Measurements from ENCODE around the gene VASP. TPM values are rescaled to one million over a fixed set of nuclear protein-coding genes. Genes with fewer than 3 reads are reported as not detected.

Gene VASP
- total and polyA plus RNA-seq, 2 of the 13 experiments (the other 11 are each of a cell fraction or from before 2014, with no cell fraction given), result 41.8 to 67.1 TPM

- no peak for TF ChIP-seq GATAD1 (CRISPR knock-in tag; IDR thresholded peaks at IDR 0.05)
- TF ChIP-seq ZNF503 (CRISPR knock-in tag; IDR thresholded peaks at IDR 0.05), result peak; percentile 74; the same call in 1 of the 2 replicates
- TF ChIP-seq HMG20A (CRISPR knock-in tag; IDR thresholded peaks at IDR 0.05; ENCODE audit: borderline replicate concordance), result no peak
- TF ChIP-seq ZNF501 (CRISPR knock-in tag; IDR thresholded peaks at IDR 0.05), result no peak; the same call in 1 of the 2 replicates
- no peak for TF ChIP-seq ZNF784 (CRISPR knock-in tag; IDR thresholded peaks at IDR 0.05; ENCODE audit: borderline replicate concordance)
- peak; percentile 77 for TF ChIP-seq SAP130 (CRISPR knock-in tag; IDR thresholded peaks at IDR 0.05; ENCODE audit: low read depth)
- TF ChIP-seq ZFP62 (CRISPR knock-in tag; IDR thresholded peaks at IDR 0.05), result no peak
- TF ChIP-seq ZNF234 (CRISPR knock-in tag; conservative IDR thresholded peaks at IDR 0.05), result no peak
- TF ChIP-seq NPAS2 (CRISPR knock-in tag; IDR thresholded peaks at IDR 0.05; ENCODE audit: borderline replicate concordance), result no peak
- no peak for TF ChIP-seq SMARCC2 (IDR thresholded peaks at IDR 0.05)
- TF ChIP-seq ZUFSP (CRISPR knock-in tag; IDR thresholded peaks at IDR 0.05; ENCODE audit: borderline replicate concordance), result no peak
- TF ChIP-seq CBX2 (IDR thresholded peaks at IDR 0.05; ENCODE audit: low read depth, low read length), result no peak
- no peak for TF ChIP-seq CBX2 (CRISPR knock-in tag; IDR thresholded peaks at IDR 0.05; ENCODE audit: low read depth)
- TF ChIP-seq, protein P1, sequence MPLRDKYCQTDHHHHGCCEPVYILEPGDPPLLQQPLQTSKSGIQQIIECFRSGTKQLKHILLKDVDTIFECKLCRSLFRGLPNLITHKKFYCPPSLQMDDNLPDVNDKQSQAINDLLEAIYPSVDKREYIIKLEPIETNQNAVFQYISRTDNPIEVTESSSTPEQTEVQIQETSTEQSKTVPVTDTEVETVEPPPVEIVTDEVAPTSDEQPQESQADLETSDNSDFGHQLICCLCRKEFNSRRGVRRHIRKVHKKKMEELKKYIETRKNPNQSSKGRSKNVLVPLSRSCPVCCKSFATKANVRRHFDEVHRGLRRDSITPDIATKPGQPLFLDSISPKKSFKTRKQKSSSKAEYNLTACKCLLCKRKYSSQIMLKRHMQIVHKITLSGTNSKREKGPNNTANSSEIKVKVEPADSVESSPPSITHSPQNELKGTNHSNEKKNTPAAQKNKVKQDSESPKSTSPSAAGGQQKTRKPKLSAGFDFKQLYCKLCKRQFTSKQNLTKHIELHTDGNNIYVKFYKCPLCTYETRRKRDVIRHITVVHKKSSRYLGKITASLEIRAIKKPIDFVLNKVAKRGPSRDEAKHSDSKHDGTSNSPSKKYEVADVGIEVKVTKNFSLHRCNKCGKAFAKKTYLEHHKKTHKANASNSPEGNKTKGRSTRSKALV (CRISPR knock-in tag; IDR thresholded peaks at IDR 0.05), result 0 out of 2 replicates have a peak, but pooled peaks have one; percentile 64
- peak; percentile 54; the same call in 1 of the 2 replicates for TF ChIP-seq ARID4A (CRISPR knock-in tag; IDR thresholded peaks at IDR 0.05; ENCODE audit: borderline replicate concordance)
- no peak for TF ChIP-seq NR0B2 (CRISPR knock-in tag; IDR thresholded peaks at IDR 0.05)
- TF ChIP-seq, protein P2, sequence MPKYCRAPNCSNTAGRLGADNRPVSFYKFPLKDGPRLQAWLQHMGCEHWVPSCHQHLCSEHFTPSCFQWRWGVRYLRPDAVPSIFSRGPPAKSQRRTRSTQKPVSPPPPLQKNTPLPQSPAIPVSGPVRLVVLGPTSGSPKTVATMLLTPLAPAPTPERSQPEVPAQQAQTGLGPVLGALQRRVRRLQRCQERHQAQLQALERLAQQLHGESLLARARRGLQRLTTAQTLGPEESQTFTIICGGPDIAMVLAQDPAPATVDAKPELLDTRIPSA (CRISPR knock-in tag; IDR thresholded peaks at IDR 0.05; ENCODE audit: borderline replicate concordance), result no peak
Observed at GRCh38 chr19:45514376-45515051, 7.2 kb downstream of the VASP start (continued).
